ENCODE measurements around the gene CEP170B.

CEP170B gene

GRCh38 chr14:104821229-104821945, 43.7 kb upstream of the CEP170B start:
- Histone ChIP-seq H3K4me1 (ENCODE audit: insufficient read depth, low read length, severe bottlenecking) (peaks cover 12% of the 10 kb centered on the region), H4K20me1 (ENCODE audit: insufficient read depth, low read length) (no peaks in the 10 kb centered on the region), H3F3A (ENCODE audit: insufficient read depth, low read length) (no peaks in the 10 kb centered on the region), H3K36me3 (ENCODE audit: insufficient read depth, low read length) (peaks cover 16% of the 10 kb centered on the region; the same call in 1 of the 2 replicates), H3K27ac (ENCODE audit: low read depth, low read length, poor library complexity, severe bottlenecking) (no peak overlapping the region), H2AFZ (ENCODE audit: low read length) (no peak overlapping the region), H3K9ac (ENCODE audit: low read length) (no peak overlapping the region), H3K4me2 (ENCODE audit: low read length) (no peak overlapping the region), H3K4me3 (ENCODE audit: low read depth, low read length, poor library complexity, severe bottlenecking) (no peak overlapping the region), H3K9me3 (ENCODE audit: low read length) (0 out of 2 replicates have a peak, but pooled peaks cover 2% of the 10 kb centered on the region), H3K79me2 (ENCODE audit: insufficient read depth, low read length) (no peaks in the 10 kb centered on the region), H3K27me3 (ENCODE audit: insufficient read depth, low read length) (peaks cover 8% of the 10 kb centered on the region; the same call in 1 of the 2 replicates), H3K9me2 (ENCODE audit: low read depth, low read length) (no peaks in the 10 kb centered on the region)
- TF ChIP-seq CTCF (IDR thresholded peaks at IDR 0.05; ENCODE audit: low read length) (no peak), EZH2 (IDR thresholded peaks at IDR 0.05; ENCODE audit: borderline replicate concordance, low read length) (no peak)

DNA sequence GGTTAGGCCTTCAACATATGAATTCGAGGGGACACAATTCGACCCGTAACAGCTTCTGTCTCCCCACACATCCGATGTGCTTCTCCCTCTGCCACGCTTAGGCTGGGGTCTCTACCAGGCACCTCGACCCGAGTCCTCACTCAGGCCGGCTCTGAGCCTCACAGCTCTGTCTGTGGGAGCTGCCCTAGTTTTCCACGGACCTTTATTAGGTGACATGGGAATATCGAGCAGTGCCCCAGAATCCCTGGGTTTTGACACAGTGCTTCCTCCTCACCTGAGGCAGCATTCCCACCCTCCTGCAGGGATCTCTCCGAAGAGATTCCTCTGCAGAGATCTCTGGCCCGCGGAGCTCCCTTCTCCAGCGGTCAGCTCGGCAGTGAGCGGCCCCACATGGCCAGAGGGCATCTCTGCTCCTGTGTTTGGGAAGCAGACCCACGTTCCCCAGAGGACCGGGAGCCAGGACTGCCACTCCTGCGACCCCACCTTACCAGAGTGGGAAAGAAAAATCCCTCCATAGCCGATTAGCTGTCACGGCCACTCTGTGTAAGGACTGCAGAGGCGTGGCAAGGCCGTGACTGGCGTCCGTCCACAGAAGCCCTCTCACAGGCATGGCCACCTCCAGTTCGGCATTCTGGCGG, 43.0 kb upstream of the CEP170B start:
- Histone ChIP-seq H3K9me3 (ENCODE audit: low read length) (0 out of 2 replicates have a peak, but pooled peaks cover 2% of the 10 kb centered on the region), H3K4me2 (ENCODE audit: low read length) (no peak overlapping the region), H3K27ac (ENCODE audit: low read depth, low read length, poor library complexity, severe bottlenecking) (no peak overlapping the region), H3K4me1 (ENCODE audit: insufficient read depth, low read length, severe bottlenecking) (peaks cover 5% of the 10 kb centered on the region), H3K27me3 (ENCODE audit: insufficient read depth, low read length) (peaks cover 8% of the 10 kb centered on the region; the same call in 1 of the 2 replicates), H2AFZ (ENCODE audit: low read length) (no peak overlapping the region), H4K20me1 (ENCODE audit: insufficient read depth, low read length) (no peaks in the 10 kb centered on the region), H3F3A (ENCODE audit: insufficient read depth, low read length) (no peaks in the 10 kb centered on the region), H3K79me2 (ENCODE audit: insufficient read depth, low read length) (no peaks in the 10 kb centered on the region), H3K9ac (ENCODE audit: low read length) (no peak overlapping the region), H3K36me3 (ENCODE audit: insufficient read depth, low read length) (peaks cover 16% of the 10 kb centered on the region; the same call in 1 of the 2 replicates), H3K4me3 (ENCODE audit: low read depth, low read length, poor library complexity, severe bottlenecking) (no peak overlapping the region), H3K9me2 (ENCODE audit: low read depth, low read length) (no peaks in the 10 kb centered on the region)
- TF ChIP-seq EZH2 (IDR thresholded peaks at IDR 0.05; ENCODE audit: borderline replicate concordance, low read length): no peak

- Histone ChIP-seq H3K4me1 (ENCODE audit: insufficient read depth, low read length, severe bottlenecking) (peaks cover 3% of the 10 kb centered on the region), H3K27me3 (ENCODE audit: insufficient read depth, low read length) (peaks cover 8% of the 10 kb centered on the region; the same call in 1 of the 2 replicates), H4K20me1 (ENCODE audit: insufficient read depth, low read length) (no peaks in the 10 kb centered on the region), H3K4me2 (ENCODE audit: low read length) (no peak overlapping the region), H3K4me3 (ENCODE audit: low read depth, low read length, poor library complexity, severe bottlenecking) (no peak overlapping the region), H3K27ac (ENCODE audit: low read depth, low read length, poor library complexity, severe bottlenecking) (no peak overlapping the region), H3K9me2 (ENCODE audit: low read depth, low read length) (no peaks in the 10 kb centered on the region), H3K9me3 (ENCODE audit: low read length) (0 out of 2 replicates have a peak, but pooled peaks cover under 1% of the 10 kb centered on the region), H3K36me3 (ENCODE audit: insufficient read depth, low read length) (peaks cover 7% of the 10 kb centered on the region; the same call in 1 of the 2 replicates), H3K9ac (ENCODE audit: low read length) (no peak overlapping the region), H3K79me2 (ENCODE audit: insufficient read depth, low read length) (no peaks in the 10 kb centered on the region), H3F3A (ENCODE audit: insufficient read depth, low read length) (no peaks in the 10 kb centered on the region), H2AFZ (ENCODE audit: low read length) (no peak overlapping the region)
- TF ChIP-seq EZH2 (IDR thresholded peaks at IDR 0.05; ENCODE audit: borderline replicate concordance, low read length) (no peak), CTCF (IDR thresholded peaks at IDR 0.05; ENCODE audit: low read length) (no peak)
These were observed 42.0 kb upstream of the CEP170B start for GRCh38 chr14:104822821-104823615.
